Measurements from ENCODE around the gene CD7.
A peak's percentile ranks its signal among the peaks of the same experiment; 100 is the strongest.

The CD7 gene

GRCh38 chr17:82297280-82297713, 20.1 kb downstream of the CD7 start (continued):
- TF ChIP-seq ZNF704 (tag by site-specific recombination; IDR thresholded peaks at IDR 0.05) (no peak), ZNF280C (tag by site-specific recombination; IDR thresholded peaks at IDR 0.05) (no peak), ZNF10 (tag by site-specific recombination; IDR thresholded peaks at IDR 0.05) (0 out of 2 replicates have a peak, but pooled peaks have one; percentile 9), HOXC10 (CRISPR knock-in tag; IDR thresholded peaks at IDR 0.05) (no peak), ZNF394 (tag by site-specific recombination; IDR thresholded peaks at IDR 0.05; ENCODE audit: borderline replicate concordance) (no peak; the same call in 1 of the 2 replicates), ZNF623 (tag by site-specific recombination; IDR thresholded peaks at IDR 0.05) (peak; percentile 74), ZNF114 (tag by site-specific recombination; IDR thresholded peaks at IDR 0.05) (no peak), EGR2 (tag by site-specific recombination; IDR thresholded peaks at IDR 0.05; ENCODE audit: low read depth) (peak; percentile 46; the same call in 1 of the 2 replicates), ZNF626 (tag by site-specific recombination; IDR thresholded peaks at IDR 0.05) (no peak), ZNF768 (tag by site-specific recombination; IDR thresholded peaks at IDR 0.05) (no peak), ZNF155 (tag by site-specific recombination; IDR thresholded peaks at IDR 0.05) (no peak), ZNF530 (tag by site-specific recombination; IDR thresholded peaks at IDR 0.05; ENCODE audit: low read depth) (no peak), TCF7L2 (IDR thresholded peaks at IDR 0.05; ENCODE audit: borderline replicate concordance, low read depth, low read length) (no peak), ZNF184 (tag by site-specific recombination; IDR thresholded peaks at IDR 0.05) (no peak; the same call in 1 of the 2 replicates), ZNF610 (tag by site-specific recombination; IDR thresholded peaks at IDR 0.05; ENCODE audit: borderline replicate concordance) (no peak), ZNF785 (tag by site-specific recombination; IDR thresholded peaks at IDR 0.05) (no peak), ZNF221 (tag by site-specific recombination; IDR thresholded peaks at IDR 0.05; ENCODE audit: borderline replicate concordance) (no peak), ZNF23 (tag by site-specific recombination; IDR thresholded peaks at IDR 0.05; ENCODE audit: borderline replicate concordance) (no peak), ZNF366 (tag by site-specific recombination; conservative IDR thresholded peaks at IDR 0.05) (peak; percentile 84), ZNF548 (tag by site-specific recombination; IDR thresholded peaks at IDR 0.05) (no peak), ZNF341 (tag by site-specific recombination; IDR thresholded peaks at IDR 0.05; ENCODE audit: low read depth) (no peak), ZBTB26 (tag by site-specific recombination; optimal IDR thresholded peaks at IDR 0.05) (no peak), ZNF792 (tag by site-specific recombination; IDR thresholded peaks at IDR 0.05) (no peak), HOXD13 (CRISPR knock-in tag; IDR thresholded peaks at IDR 0.05; ENCODE audit: borderline replicate concordance) (no peak), IKZF3 (tag by site-specific recombination; IDR thresholded peaks at IDR 0.05) (peak; percentile 41; the same call in 1 of the 2 replicates), PATZ1 (tag by site-specific recombination; IDR thresholded peaks at IDR 0.05) (no peak), ZNF423 (tag by site-specific recombination; IDR thresholded peaks at IDR 0.05) (no peak), ZNF777 (tag by site-specific recombination; IDR thresholded peaks at IDR 0.05; ENCODE audit: borderline replicate concordance) (no peak)
- TF ChIP-seq, protein P1, sequence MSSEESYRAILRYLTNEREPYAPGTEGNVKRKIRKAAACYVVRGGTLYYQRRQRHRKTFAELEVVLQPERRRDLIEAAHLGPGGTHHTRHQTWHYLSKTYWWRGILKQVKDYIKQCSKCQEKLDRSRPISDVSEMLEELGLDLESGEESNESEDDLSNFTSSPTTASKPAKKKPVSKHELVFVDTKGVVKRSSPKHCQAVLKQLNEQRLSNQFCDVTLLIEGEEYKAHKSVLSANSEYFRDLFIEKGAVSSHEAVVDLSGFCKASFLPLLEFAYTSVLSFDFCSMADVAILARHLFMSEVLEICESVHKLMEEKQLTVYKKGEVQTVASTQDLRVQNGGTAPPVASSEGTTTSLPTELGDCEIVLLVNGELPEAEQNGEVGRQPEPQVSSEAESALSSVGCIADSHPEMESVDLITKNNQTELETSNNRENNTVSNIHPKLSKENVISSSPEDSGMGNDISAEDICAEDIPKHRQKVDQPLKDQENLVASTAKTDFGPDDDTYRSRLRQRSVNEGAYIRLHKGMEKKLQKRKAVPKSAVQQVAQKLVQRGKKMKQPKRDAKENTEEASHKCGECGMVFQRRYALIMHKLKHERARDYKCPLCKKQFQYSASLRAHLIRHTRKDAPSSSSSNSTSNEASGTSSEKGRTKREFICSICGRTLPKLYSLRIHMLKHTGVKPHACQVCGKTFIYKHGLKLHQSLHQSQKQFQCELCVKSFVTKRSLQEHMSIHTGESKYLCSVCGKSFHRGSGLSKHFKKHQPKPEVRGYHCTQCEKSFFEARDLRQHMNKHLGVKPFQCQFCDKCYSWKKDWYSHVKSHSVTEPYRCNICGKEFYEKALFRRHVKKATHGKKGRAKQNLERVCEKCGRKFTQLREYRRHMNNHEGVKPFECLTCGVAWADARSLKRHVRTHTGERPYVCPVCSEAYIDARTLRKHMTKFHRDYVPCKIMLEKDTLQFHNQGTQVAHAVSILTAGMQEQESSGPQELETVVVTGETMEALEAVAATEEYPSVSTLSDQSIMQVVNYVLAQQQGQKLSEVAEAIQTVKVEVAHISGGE (tag by site-specific recombination; conservative IDR thresholded peaks at IDR 0.05; ENCODE audit: low read depth): no peak
- TF ChIP-seq, protein P2, sequence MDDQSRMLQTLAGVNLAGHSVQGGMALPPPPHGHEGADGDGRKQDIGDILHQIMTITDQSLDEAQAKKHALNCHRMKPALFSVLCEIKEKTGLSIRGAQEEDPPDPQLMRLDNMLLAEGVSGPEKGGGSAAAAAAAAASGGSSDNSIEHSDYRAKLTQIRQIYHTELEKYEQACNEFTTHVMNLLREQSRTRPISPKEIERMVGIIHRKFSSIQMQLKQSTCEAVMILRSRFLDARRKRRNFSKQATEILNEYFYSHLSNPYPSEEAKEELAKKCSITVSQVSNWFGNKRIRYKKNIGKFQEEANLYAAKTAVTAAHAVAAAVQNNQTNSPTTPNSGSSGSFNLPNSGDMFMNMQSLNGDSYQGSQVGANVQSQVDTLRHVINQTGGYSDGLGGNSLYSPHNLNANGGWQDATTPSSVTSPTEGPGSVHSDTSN (CRISPR knock-in tag; IDR thresholded peaks at IDR 0.05): no peak

Measured in HEK293 (cell line).